T47D (cell line): Measurements from ENCODE around the gene PAK4.

Experiments
- DNase-seq, 2 experiments: peaks; one replicate each; pipeline versions ENCODE4 v3.0.0 to v3.0.0-alpha.2; 2011 to 2012; ENCODE audit warnings: low read depth in 1 of 2, low spot score in 1 of 2
- JUND ChIP-seq: IDR thresholded peaks from 2 replicates; pipeline ENCODE4 v1.6.1; 2012; ENCODE audit warnings: low read depth
- in situ Hi-C: cut with HindIII; loops from 2 replicates; pipeline ENCODE4 v1.10.0; 2016; ENCODE audit warnings: low sequenced_read_pairs, low pct_unique_long_range_greater_than_20kb

Gene PAK4

DNA sequence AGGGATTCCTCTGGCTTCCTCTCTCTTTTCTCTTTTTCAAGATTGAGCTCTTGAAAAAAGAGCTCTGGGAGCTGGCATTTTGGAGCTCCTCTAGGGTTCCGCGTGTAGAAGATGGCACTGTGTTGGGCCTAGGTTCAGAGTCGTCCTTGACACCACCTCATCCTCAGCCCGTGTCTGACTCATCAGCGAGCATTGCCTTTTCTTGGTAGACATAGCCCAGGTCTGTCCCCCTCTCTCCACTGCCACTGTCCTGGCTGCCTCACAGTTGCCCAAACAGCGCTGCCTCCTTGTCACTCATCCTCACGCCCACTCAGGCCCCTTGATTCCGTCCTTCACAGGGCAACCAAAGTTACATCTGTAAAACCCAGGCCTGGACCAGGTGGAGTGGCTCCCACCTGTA, 24.6 kb downstream of the PAK4 start:
- in situ Hi-C loops = no loop called here
- no peak for TF ChIP-seq JUND
- DNase-seq = no peak

- in situ Hi-C loops = no loop called here
- TF ChIP-seq JUND = no peak
These were observed 25.4 kb downstream of the PAK4 start for GRCh38 chr19:39150807-39151600.

GRCh38 chr19:39152066-39152465, 26.5 kb downstream of the PAK4 start:
- in situ Hi-C loops = no loop called here
- TF ChIP-seq JUND = no peak
- DNase-seq = no peak

More at GRCh38 chr19:39150807-39151600, 25.4 kb downstream of the PAK4 start:
- peak in 1 of 2 experiments; percentile 56 for DNase-seq

GRCh38 chr19:39154100-39154628, 28.6 kb downstream of the PAK4 start:
- in situ Hi-C loops = no loop called here
- 0 out of 2 replicates have a peak, but pooled peaks have one; percentile 1 for TF ChIP-seq JUND
- peak in 1 of 2 experiments; percentile 86 for DNase-seq

GRCh38 chr19:39154629-39155100, 29.1 kb downstream of the PAK4 start:
- TF ChIP-seq JUND = peak; percentile 12; the same call in 1 of the 2 replicates
- peak; percentile 71 to 95 for DNase-seq
- in situ Hi-C loops = no loop called here

DNA sequence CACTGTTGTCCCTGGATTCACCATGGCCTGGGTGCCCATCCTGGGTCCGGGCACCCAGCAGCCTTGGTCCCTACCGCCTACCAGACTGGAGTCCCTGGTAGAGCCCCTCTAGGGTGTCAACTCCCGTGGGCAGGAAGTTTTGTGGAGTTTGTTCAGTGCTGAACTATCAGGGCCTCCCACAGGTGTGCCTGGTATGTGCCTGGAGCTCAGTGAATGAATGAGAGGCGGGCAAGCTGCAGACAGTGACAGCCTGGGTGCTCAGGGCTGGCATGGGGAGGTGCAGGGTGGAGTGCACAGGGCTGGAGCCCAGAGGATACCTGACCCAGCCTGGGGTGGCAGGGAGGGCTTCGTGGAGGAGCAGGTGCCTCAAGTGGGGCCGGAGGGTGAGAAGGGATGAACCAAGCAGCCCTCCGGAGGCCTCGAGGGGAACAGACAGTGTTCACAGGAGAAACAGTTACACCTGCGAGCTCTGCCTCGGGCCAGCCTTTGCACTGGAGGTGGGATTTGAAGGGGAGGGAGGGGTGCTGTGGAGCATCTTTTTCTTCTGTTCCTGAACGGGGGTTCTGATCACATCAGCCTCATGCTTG, 29.6 kb downstream of the PAK4 start:
- no peak for DNase-seq
- no peak for TF ChIP-seq JUND
- in situ Hi-C loops = no loop called here

GRCh38 chr19:39155741-39156140, 30.2 kb downstream of the PAK4 start:
- in situ Hi-C loops = no loop called here
- no peak for DNase-seq
- no peak for TF ChIP-seq JUND

DNA sequence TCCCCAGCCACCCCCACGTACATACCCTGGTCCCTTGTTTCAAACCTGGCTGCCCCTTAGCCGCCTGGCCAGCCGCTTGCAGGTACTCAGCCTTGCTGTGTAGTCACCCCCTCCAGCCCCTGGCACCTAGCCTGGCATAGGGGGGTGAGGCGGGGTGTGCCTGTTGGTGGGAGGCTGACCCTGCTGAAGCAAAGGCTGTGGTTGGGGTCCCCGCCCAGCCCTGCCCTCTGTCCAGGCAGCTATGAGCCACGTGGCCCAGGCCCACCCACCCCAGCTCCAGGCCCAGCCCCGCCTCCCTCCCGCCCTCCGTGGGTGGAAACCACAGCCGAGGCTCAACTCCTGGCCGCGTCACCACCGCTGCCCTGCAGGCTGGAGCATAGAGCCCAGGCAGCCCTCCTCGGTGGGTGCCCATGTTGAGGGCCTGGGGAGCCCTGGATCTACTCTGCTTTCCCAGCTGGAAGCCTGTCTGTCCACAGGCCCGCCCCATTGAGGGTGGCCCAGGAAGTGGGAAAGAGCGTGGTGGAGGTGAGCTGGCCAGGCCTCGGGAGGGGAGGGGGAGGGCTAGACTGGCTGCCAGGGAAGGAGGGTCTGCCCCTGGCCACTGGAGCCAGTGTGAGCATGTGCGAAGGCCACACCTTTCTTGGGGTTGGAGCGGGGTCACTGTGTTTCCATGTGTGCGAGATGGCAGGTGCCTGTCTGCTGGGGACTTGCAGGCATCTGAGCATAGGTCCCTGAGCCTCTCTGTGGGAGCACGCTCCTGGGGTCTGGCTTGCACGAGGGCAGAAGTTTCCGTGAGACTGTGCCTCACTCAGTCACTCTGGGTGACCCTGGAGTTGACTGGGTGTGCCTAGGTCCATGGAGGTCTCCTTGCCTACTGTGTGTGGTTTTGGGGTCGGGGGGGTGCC, 31.0 kb downstream of the PAK4 start:
- no peak for DNase-seq
- TF ChIP-seq JUND = no peak
- in situ Hi-C loops = no loop called here

DNA sequence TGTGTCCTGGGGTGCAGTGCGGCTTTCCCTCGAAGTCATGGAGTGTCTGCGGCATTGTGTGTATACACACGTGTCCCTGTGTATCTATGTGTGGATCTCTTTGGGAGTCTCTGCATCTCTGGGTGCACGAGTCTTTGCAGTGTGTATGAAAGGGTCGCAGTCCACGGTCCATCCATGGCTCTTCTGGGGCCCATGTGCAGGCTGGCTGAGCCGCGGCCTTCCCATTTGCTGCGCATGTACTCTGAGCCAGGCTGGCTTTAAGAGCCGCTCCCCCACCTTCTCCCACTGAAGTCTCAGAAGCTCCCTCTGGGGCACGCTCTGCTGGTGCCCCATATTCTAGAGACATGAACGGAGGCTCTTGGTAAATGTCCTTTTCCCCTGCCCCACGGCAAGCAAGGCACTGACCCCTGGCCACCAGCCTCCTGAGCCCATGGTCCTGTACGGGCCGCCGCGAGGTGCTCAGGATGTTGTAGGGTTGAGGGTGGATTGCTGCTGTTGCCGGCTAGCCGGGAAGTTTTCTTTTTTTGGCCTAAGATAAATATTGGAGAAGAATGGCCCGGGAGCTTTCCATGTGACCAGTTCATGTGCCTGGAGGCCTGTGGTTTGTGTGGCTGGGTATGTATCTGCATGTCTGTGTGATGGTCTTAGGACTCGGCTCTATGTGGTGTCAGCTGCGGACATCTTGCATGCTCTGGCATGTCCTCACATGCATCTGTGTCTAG, 31.9 kb downstream of the PAK4 start:
- TF ChIP-seq JUND = no peak
- no peak for DNase-seq
- in situ Hi-C loops = no loop called here

DNA sequence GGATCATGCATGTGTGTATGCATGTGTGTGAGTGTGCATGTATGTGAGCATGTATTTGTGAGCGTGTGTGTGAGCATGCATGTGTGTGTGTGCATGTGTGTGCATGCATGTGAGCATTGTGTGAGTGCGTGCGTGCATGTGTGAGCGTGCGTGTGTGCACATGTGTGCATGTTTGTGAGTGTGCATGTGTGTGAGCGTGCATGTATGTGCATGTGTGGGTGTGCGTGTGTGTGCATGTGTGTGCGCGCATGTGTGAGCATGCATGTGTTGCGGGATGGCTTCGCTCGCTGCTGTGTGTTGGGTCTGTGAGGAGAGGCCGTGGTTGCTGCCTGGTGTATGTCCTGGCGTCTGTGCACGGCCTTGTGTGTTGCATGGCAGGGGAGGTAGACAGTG, 32.4 kb downstream of the PAK4 start:
- no peak for DNase-seq
- in situ Hi-C loops = no loop called here
- TF ChIP-seq JUND = no peak

GRCh38 chr19:39158646-39159260, 33.2 kb downstream of the PAK4 start:
- in situ Hi-C loops = no loop called here
- DNase-seq = no peak
- TF ChIP-seq JUND = no peak
